B cell (primary cell): Measurements from ENCODE around the gene AIG1. TPM values are rescaled to one million over a fixed set of nuclear protein-coding genes. Genes with fewer than 3 reads are reported as not detected.

Experiments used
- ATAC-seq: fragments of 200-7000 bp; cut with Tn5 transposase; one replicate; pipeline ENCODE4 v1.10.0; 2021; ENCODE audit warnings: low read depth, mild to moderate bottlenecking, moderate number of reproducible peaks, moderate library complexity
- CTCF ChIA-PET: fragments of 350-600 bp; sonication (Branson Sonifier 250); formaldehyde crosslinking; loops from one replicate; lab custom pipeline; 2021; ENCODE audit warnings: antibody characterized with exemption, inconsistent platforms; lab: Charles Lee
- POLR2A ChIA-PET: fragments of 350-600 bp; sonication (Branson Sonifier 250); formaldehyde crosslinking; loops from one replicate; lab custom pipeline; 2021; ENCODE audit warnings: antibody characterized with exemption; lab: Charles Lee
- DNase-seq: peaks from one replicate; pipeline ENCODE4 v3.0.0; 2013
- H2AFZ ChIP-seq: 2 replicates; pipeline ENCODE4 v1.6.1; 2012; ENCODE audit warnings: mild to moderate bottlenecking, low read depth, low read length; ENCODE audit not compliant: insufficient read depth, poor library complexity, severe bottlenecking
- H3K27ac ChIP-seq, 2 donors: 1 replicate in 1 of 2; 2 replicates in 1 of 2; pipeline ENCODE4 v1.5.1; 2012 to 2013; ENCODE audit warnings: low read length in 2 of 2, mild to moderate bottlenecking in 2 of 2, moderate library complexity in 1 of 2
- H3K27me3 ChIP-seq, 4 experiments: fragments of 200-600 bp in 1 of 4; sonication (generic) in 1 of 4; replicated peaks in 1 of 4; 1 replicate in 2 of 4; 2 replicates in 2 of 4; pipeline versions ENCODE4 v1.6.1 to v1.7.0; 2013 to 2016; ENCODE audit warnings: low read length in 3 of 4, mild to moderate bottlenecking in 2 of 4, mixed read lengths in 1 of 4, moderate library complexity in 1 of 4; ENCODE audit not compliant: insufficient read depth in 4 of 4, control insufficient read depth in 3 of 4; ENCODE audit errors: control extremely low read depth in 1 of 4
- H3K36me3 ChIP-seq, 2 experiments: replicated peaks in 1 of 2; 1 replicate in 1 of 2; 2 replicates in 1 of 2; pipeline versions ENCODE4 v1.6.1 to v1.7.1; 2013; ENCODE audit warnings: low read length in 1 of 2; ENCODE audit not compliant: insufficient read depth in 2 of 2, control insufficient read depth in 1 of 2; ENCODE audit errors: control extremely low read depth in 1 of 2, extremely low read depth in 1 of 2
- H3K4me1 ChIP-seq, 2 donors: fragments of 200-600 bp in 1 of 2; sonication (generic) in 1 of 2; 1 replicate in 1 of 2; 2 replicates in 1 of 2; pipeline versions ENCODE4 v1.5.1 to v1.6.1; 2013 to 2017; ENCODE audit warnings: low read length in 2 of 2; ENCODE audit not compliant: control insufficient read depth in 2 of 2, insufficient read depth in 2 of 2
- H3K4me2 ChIP-seq: replicated peaks from 2 replicates; pipeline ENCODE3; 2012; ENCODE audit warnings: mild to moderate bottlenecking, low read depth, low read length; ENCODE audit not compliant: poor library complexity, severe bottlenecking
- H3K4me3 ChIP-seq, 5 experiments: fragments of 200-600 bp in 1 of 5; sonication (generic) in 1 of 5; 1 replicate in 3 of 5; 2 replicates in 2 of 5; pipeline versions ENCODE4 v1.5.1 to v1.7.0; 2011 to 2016; ENCODE audit warnings: low read length in 4 of 5, mild to moderate bottlenecking in 4 of 5, low read depth in 2 of 5, control low read depth in 1 of 5, moderate library complexity in 1 of 5; ENCODE audit not compliant: insufficient read depth in 1 of 5; ENCODE audit errors: control extremely low read depth in 1 of 5, extremely low read depth in 1 of 5
- H3K79me2 ChIP-seq: fragments of 200-600 bp; sonication (generic); one replicate; pipeline ENCODE4 v1.6.0; 2016; ENCODE audit warnings: low read length; ENCODE audit not compliant: control insufficient read depth, insufficient read depth
- H3K9ac ChIP-seq: fragments of 200-600 bp; sonication (generic); 2 replicates; pipeline ENCODE4 v1.6.1; 2017; ENCODE audit warnings: mild to moderate bottlenecking, low read length, moderate library complexity
- H3K9me3 ChIP-seq, 3 donors: one replicate each; pipeline versions ENCODE4 v1.6.1 to v1.7.1; 2013; ENCODE audit warnings: low read length in 2 of 3; ENCODE audit not compliant: control insufficient read depth in 2 of 3, insufficient read depth in 1 of 3; ENCODE audit errors: control extremely low read depth in 1 of 3
- H4K20me1 ChIP-seq: 2 replicates; pipeline ENCODE4 v1.6.0; 2012; ENCODE audit warnings: mild to moderate bottlenecking, low read length; ENCODE audit not compliant: insufficient read depth, control insufficient read depth, poor library complexity, severe bottlenecking
- H3K27ac Mint-ChIP-seq: one replicate; pipeline ENCODE4 v1.8.0; 2021; ENCODE audit warnings: mixed read lengths
- H3K27me3 Mint-ChIP-seq: one replicate; pipeline ENCODE4 v1.8.0; 2021; ENCODE audit warnings: mixed read lengths
- H3K4me1 Mint-ChIP-seq: one replicate; pipeline ENCODE4 v1.8.0; 2021; ENCODE audit warnings: mixed read lengths
- H3K4me3 Mint-ChIP-seq: one replicate; pipeline ENCODE4 v1.8.0; 2021; ENCODE audit warnings: mixed read lengths
- H3K9me3 Mint-ChIP-seq: one replicate; pipeline ENCODE4 v1.8.0; 2022; ENCODE audit warnings: mixed read lengths; ENCODE audit not compliant: insufficient read depth
- EZH2 ChIP-seq: IDR thresholded peaks from 2 replicates; pipeline ENCODE4 v1.6.1; 2012; ENCODE audit warnings: borderline replicate concordance, low read depth, mild to moderate bottlenecking, moderate library complexity, low read length; ENCODE audit not compliant: insufficient read depth, poor library complexity, severe bottlenecking
- WGBS: methylation state at CpG from one replicate; pipeline ENCODE4 v1.1.5; 2013; ENCODE audit warnings: missing lambda C conversion rate; ENCODE audit not compliant: insufficient coverage; 5-methylcytosine and 5-hydroxymethylcytosine counted together
- intact Hi-C: fragments of 100-400 bp; cut with micrococcal nuclease; formaldehyde crosslinking; loops from one replicate; pipeline ENCODE4 v1.10.0; 2022
- polyA plus RNA-seq: library from polyadenylated mRNA; depleted of rRNA; stranded (reverse); fragments of >200 nt; gene quantifications from 2 replicates; pipeline ENCODE4 v1.2.3, GENCODE V29; 2012
- total RNA-seq, 2 donors: library from RNA; stranded (reverse); fragments of 120-200 nt in 1 of 2; gene quantifications; 1 replicate in 1 of 2; 2 replicates in 1 of 2; pipeline versions ENCODE4 v1.2.3 to v1.2.4, GENCODE V29; 2013 to 2022
- TF ChIP-seq, protein P1 (sequence below): fragments of 200-600 bp; IDR thresholded peaks from one replicate; pipeline ENCODE4 v1.8.0; 2022; ENCODE audit warnings: antibody characterized with exemption, mild to moderate bottlenecking

AIG1 gene
- total and polyA plus RNA-seq, 2 donors (not counting 1 experiment from before 2014, with no cell fraction given): 7.0 to 9.0 TPM

DNA sequence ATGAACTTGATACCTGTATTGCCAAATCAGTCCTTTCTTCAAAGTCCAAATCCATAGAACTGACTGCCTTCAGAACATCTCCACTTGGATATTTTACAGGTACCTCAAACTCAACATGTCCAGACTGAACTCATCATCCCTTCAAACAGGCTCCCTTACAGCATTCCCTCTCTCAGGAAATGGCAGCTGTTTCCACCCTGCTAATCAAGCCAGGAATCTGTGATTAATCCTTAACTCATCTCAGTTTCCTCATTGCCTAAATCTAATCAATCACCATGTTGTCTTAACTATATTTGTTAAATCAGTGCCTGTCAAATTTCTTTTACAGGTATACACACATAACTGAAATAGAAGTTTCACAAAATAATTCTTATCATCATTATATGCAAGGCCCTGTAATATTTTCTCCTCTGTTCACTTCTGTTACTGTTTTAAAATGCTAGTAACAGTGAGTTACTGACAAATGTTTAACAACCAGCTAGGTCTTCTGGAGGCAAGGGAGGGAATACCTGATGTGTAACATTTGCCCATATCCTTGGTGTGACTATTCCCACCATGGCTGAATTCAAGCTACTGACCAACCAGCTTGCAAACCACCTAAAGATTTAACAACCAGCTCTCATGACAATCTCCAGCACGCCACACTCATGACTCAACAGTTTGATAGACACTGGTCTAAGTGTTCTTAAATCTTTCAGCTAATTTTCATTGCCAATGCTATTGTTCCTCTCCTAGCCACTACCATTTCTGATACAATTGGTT lies 264.9 kb downstream of the AIG1 start:
- Mint-ChIP-seq H3K4me3 (no peak overlapping the region), H3K4me1 (no peaks in the 10 kb centered on the region), H3K9me3 (no peaks in the 10 kb centered on the region), H3K27ac (no peak overlapping the region), H3K27me3 (no peaks in the 10 kb centered on the region)
- no peak for ATAC-seq
- ChIA-PET POLR2A (no interaction called here), CTCF (interaction anchor here (1.9 kb wide), 1 partner anchor 12 kb away, joined by 4 read pairs; no protein-coding TSS in a partner anchor)
- WGBS: 92% methylated on average over 1 of the region's 1 CpG
- H3K79me2 ChIP-seq: no peaks in the 10 kb centered on the region
- no peak overlapping the region for H2AFZ ChIP-seq
- intact Hi-C loops: no loop called here
- H3K4me1 ChIP-seq: no peaks in the 10 kb centered on the region
- no peaks in the 10 kb centered on the region for H3K36me3 ChIP-seq
- H4K20me1 ChIP-seq: no peaks in the 10 kb centered on the region
- no peak overlapping the region for H3K4me2 ChIP-seq
- no peak overlapping the region for H3K27ac ChIP-seq
- no peak overlapping the region for H3K4me3 ChIP-seq
- H3K9ac ChIP-seq: no peak overlapping the region
- TF ChIP-seq, protein P1, sequence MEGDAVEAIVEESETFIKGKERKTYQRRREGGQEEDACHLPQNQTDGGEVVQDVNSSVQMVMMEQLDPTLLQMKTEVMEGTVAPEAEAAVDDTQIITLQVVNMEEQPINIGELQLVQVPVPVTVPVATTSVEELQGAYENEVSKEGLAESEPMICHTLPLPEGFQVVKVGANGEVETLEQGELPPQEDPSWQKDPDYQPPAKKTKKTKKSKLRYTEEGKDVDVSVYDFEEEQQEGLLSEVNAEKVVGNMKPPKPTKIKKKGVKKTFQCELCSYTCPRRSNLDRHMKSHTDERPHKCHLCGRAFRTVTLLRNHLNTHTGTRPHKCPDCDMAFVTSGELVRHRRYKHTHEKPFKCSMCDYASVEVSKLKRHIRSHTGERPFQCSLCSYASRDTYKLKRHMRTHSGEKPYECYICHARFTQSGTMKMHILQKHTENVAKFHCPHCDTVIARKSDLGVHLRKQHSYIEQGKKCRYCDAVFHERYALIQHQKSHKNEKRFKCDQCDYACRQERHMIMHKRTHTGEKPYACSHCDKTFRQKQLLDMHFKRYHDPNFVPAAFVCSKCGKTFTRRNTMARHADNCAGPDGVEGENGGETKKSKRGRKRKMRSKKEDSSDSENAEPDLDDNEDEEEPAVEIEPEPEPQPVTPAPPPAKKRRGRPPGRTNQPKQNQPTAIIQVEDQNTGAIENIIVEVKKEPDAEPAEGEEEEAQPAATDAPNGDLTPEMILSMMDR: no peak
- no peak for TF ChIP-seq EZH2
- no peaks in the 10 kb centered on the region for H3K9me3 ChIP-seq
- no peaks in the 10 kb centered on the region for H3K27me3 ChIP-seq
- no peak for DNase-seq

DNA sequence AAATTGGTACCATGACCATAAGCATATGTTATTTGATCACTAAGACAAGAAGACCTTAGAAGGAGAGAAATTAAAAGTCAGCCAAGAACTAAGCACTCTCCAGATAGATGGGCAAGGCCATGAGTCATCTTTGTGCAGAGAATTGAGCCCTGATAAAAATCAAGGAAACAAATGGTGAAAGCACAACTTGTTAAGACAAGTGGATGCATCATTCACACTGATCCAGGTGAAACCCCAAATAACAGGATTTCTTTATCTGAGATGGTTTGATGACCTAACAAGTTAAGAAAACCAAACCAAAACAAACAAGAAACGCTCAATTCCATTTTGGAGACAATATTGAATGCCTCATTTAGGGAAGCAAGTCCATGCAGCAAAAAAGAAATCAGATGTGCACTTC lies 268.2 kb downstream of the AIG1 start:
- H3K9ac ChIP-seq: no peak overlapping the region
- no peak overlapping the region for H3K4me2 ChIP-seq
- TF ChIP-seq EZH2: no peak
- TF ChIP-seq, protein P1: no peak
- WGBS: no CpG with 5 or more reads among the region's 1 CpG
- H3K4me1 ChIP-seq: no peaks in the 10 kb centered on the region
- no peaks in the 10 kb centered on the region for H3K27me3 ChIP-seq
- no peak overlapping the region for H3K27ac ChIP-seq
- H3K9me3 ChIP-seq: no peaks in the 10 kb centered on the region
- Mint-ChIP-seq H3K27me3 (no peaks in the 10 kb centered on the region), H3K27ac (no peak overlapping the region), H3K4me1 (no peaks in the 10 kb centered on the region), H3K4me3 (no peak overlapping the region), H3K9me3 (no peaks in the 10 kb centered on the region)
- ChIA-PET POLR2A (no interaction called here), CTCF (no interaction called here)
- no peaks in the 10 kb centered on the region for H3K79me2 ChIP-seq
- no peaks in the 10 kb centered on the region for H3K36me3 ChIP-seq
- intact Hi-C loops: no loop called here
- no peak for DNase-seq
- H4K20me1 ChIP-seq: no peaks in the 10 kb centered on the region
- ATAC-seq: no peak
- H2AFZ ChIP-seq: no peak overlapping the region
- H3K4me3 ChIP-seq: no peak overlapping the region
